Psoas muscle (tissue), 8 donors: ENCODE measurements around the gene OR10T2. TPM values are rescaled to one million over a fixed set of nuclear protein-coding genes. Genes with fewer than 3 reads are reported as not detected.
"Not testable (repeated sequence)": the region's sequence is repeated elsewhere in the genome, so short reads cannot be mapped to it uniquely, and the experiment has no call there.

Experiments
- ATAC-seq, 4 donors: fragments of 200-7000 bp; cut with Tn5 transposase; one replicate each; pipeline ENCODE4 v1.9.1; 2020; ENCODE audit warnings: moderate library complexity in 3 of 4, mild to moderate bottlenecking in 2 of 4
- DNase-seq, 2 donors: peaks; one replicate each; pipeline ENCODE4 v3.0.0-alpha.2; 2020
- H3K27ac ChIP-seq: fragments of 200-600 bp; one replicate; pipeline ENCODE4 v1.8.0; 2022
- H3K27me3 ChIP-seq, 3 donors: fragments of 200-600 bp in 1 of 3; one replicate each; pipeline versions ENCODE4 v1.6.1 to v1.8.0; 2013 to 2022; ENCODE audit warnings: low read length in 2 of 3, mild to moderate bottlenecking in 2 of 3, moderate library complexity in 1 of 3; ENCODE audit not compliant: insufficient read depth in 3 of 3
- H3K36me3 ChIP-seq, 2 donors: fragments of 200-600 bp in 1 of 2; one replicate each; pipeline versions ENCODE4 v1.6.1 to v1.8.0; 2013 to 2022; ENCODE audit warnings: low read depth in 1 of 2, mild to moderate bottlenecking in 1 of 2, moderate library complexity in 1 of 2; ENCODE audit not compliant: insufficient read depth in 1 of 2
- H3K4me1 ChIP-seq: fragments of 200-600 bp; one replicate; pipeline ENCODE4 v1.8.0; 2022
- H3K4me3 ChIP-seq: fragments of 200-600 bp; one replicate; pipeline ENCODE4 v1.8.0; 2022; ENCODE audit warnings: mild to moderate bottlenecking
- H3K9me3 ChIP-seq: fragments of 200-600 bp; one replicate; pipeline ENCODE4 v1.8.0; 2022
- CTCF ChIP-seq: fragments of 200-600 bp; IDR thresholded peaks from one replicate; pipeline ENCODE4 v1.8.0; 2022; ENCODE audit warnings: antibody characterized with exemption
- WGBS, 3 donors: extraction: QIAGEN DNeasy Blood & Tissue Kit; methylation state at CpG; one replicate each; pipeline versions ENCODE4 v1.1.6 to v1.1.7; 2013; 5-methylcytosine and 5-hydroxymethylcytosine counted together
- intact Hi-C, 2 donors: fragments of 100-400 bp; cut with DNase I; formaldehyde crosslinking; loops; one replicate each; pipeline versions ENCODE4 v1.11.0 to v1.14.2; 2022
- polyA plus RNA-seq, 3 donors: library from polyadenylated mRNA; stranded (reverse); fragments of 200-250 nt; gene quantifications; one replicate each; pipeline ENCODE4 v1.2.3, GENCODE V29; 2013
- total RNA-seq, 4 donors: library from RNA; stranded (reverse); fragmentation: NEBNext Ultra II Directional in 2 of 4; extraction: Animal tissue kit (Norgen Biotek cat#: 25700) in 2 of 4; gene quantifications; one replicate each; pipeline versions ENCODE4 v1.2.1 to v1.2.4, GENCODE V29; 2021 to 2023
- donor health status: healthy with polysubstance abuse.
- donor health status: DM: no; HTN: no; CAD: no; lungs with moderate emphysema.
- donor health status: Bipolar disorder and iron deficiency.
- donor health status: healthy.
- donor health status: DM: yes; HTN: yes; CAD: no.
- donor health status: DM: no; HTN: no; CAD: no.
- donor health status: DM: no; HTN: no; CAD: no.
- donor health status: DM: yes; HTN: yes; CAD: no.

OR10T2 gene
- total and polyA plus RNA-seq, 7 donors: not detected

DNA sequence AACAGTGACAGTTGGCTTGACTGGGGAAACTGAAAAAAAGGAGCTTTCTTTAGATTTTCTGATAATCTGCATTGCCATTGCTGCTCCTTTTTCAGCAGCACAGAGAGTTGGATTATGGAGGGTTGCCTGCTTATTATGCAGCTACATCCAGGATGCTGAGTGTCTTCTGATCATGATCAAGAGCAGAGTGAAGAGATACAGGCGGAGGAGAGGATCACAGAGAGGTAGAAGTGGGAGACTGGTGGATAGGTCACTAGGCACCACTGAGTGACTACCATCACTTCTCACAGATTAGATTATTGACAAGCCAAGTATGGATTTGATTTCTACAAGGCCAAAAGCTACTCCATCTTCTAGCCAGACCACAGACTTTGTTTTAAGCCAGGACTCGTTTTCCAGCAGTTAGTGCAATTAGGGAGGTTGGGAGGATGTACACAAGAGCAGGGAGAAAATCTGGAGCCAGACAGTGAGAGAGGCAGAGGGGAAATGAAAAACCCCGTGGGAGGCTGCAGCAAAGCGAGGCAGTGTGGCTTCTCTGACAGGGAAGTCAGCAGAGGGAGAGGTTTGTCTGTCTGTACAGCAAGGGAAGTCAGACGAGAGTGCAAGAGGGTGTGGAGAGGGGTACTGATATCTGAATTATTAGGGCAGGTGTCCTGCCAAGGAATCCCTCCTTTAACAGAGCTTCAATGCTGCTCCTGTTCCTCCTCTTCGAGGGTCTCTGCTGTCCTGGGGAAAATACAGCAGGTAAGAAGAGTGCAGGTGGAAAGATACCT lies 45.8 kb downstream of the OR10T2 start, which contains the start of gene CD1E:
CD1E (plus strand) TSS at position 592 of the 773 bp plus-strand sequence; CDS start at position 687, 95 bp downstream.
- intact Hi-C loops: no loop called here
- H3K36me3 ChIP-seq: no peaks in the 10 kb centered on the region
- no peaks in the 10 kb centered on the region for H3K9me3 ChIP-seq
- no peak for ATAC-seq
- H3K4me1 ChIP-seq: no peaks in the 10 kb centered on the region
- WGBS, 3 donors: 33 to 40% (median 39%) methylated on average over 6 of the region's 6 CpGs
- H3K27ac ChIP-seq: no peak within 1 kb of the TSS
- no peak for DNase-seq
- no peak within 1 kb of the TSS for H3K4me3 ChIP-seq
- no peak for TF ChIP-seq CTCF
- no peaks in the 10 kb centered on the region for H3K27me3 ChIP-seq

GRCh38 chr1:158348946-158349345 lies 50.3 kb downstream of the OR10T2 start:
- H3K4me3 ChIP-seq, ATAC-seq, H3K27me3 ChIP-seq, H3K27ac ChIP-seq, intact Hi-C loops, H3K36me3 ChIP-seq, H3K9me3 ChIP-seq, H3K4me1 ChIP-seq, DNase-seq: not testable (repeated sequence)
- WGBS, 3 donors: 92 to 97% (median 95%) methylated on average over 16 to 24 of the region's 24 CpGs

Other genes with a start within 250 kb of the OR10T2 start
- 1 to 10 TPM in 2 of 4 donors, under 1 TPM in 2; 0.59 to 1.6 (median 1.1) TPM for gene CD1D, start 218.6 kb downstream of the OR10T2 start, total RNA-seq
- gene CD1D, start 218.6 kb downstream of the OR10T2 start, polyA plus RNA-seq: 1 to 10 TPM in 2 of 3 donors, under 1 TPM in 1; 0.90 to 7.8 (median 1.2) TPM
- gene CD1A, start 145.0 kb downstream of the OR10T2 start, total RNA-seq: not detected
- gene CD1A, start 145.0 kb downstream of the OR10T2 start, polyA plus RNA-seq: not detected
- gene CD1C, start 109.5 kb downstream of the OR10T2 start, total RNA-seq: under 1 TPM in 2 of 4 donors, not detected in 2; 0.26 to 0.47 TPM
- under 1 TPM in 2 of 3 donors, not detected in 1; 0.06 to 0.09 TPM for gene CD1C, start 109.5 kb downstream of the OR10T2 start, polyA plus RNA-seq
- gene CD1B, start 67.9 kb downstream of the OR10T2 start, total RNA-seq: not detected
- gene CD1B, start 67.9 kb downstream of the OR10T2 start, polyA plus RNA-seq: under 1 TPM in 1 of 3 donors, not detected in 2; 0.03 TPM
- not detected for gene CD1E, start 45.6 kb downstream of the OR10T2 start, total RNA-seq
- under 1 TPM in 1 of 3 donors, not detected in 2; 0.08 TPM for gene CD1E, start 45.6 kb downstream of the OR10T2 start, polyA plus RNA-seq
- not detected for gene OR10K2, start 26.8 kb upstream of the OR10T2 start, total RNA-seq
- not detected for gene OR10K2, start 26.8 kb upstream of the OR10T2 start, polyA plus RNA-seq
- under 1 TPM in 1 of 4 donors, not detected in 3; 0.06 TPM for gene OR10K1, start 62.4 kb upstream of the OR10T2 start, total RNA-seq
- gene OR10K1, start 62.4 kb upstream of the OR10T2 start, polyA plus RNA-seq: not detected
- not detected for gene OR10R2, start 72.8 kb upstream of the OR10T2 start, total RNA-seq
- gene OR10R2, start 72.8 kb upstream of the OR10T2 start, polyA plus RNA-seq: not detected
- gene OR6Y1, start 154.9 kb upstream of the OR10T2 start, total RNA-seq: not detected
- gene OR6Y1, start 154.9 kb upstream of the OR10T2 start, polyA plus RNA-seq: not detected
- not detected for gene OR6P1, start 171.1 kb upstream of the OR10T2 start, total RNA-seq
- not detected for gene OR6P1, start 171.1 kb upstream of the OR10T2 start, polyA plus RNA-seq
- not detected for gene OR10X1, start 180.4 kb upstream of the OR10T2 start, total RNA-seq
- not detected for gene OR10X1, start 180.4 kb upstream of the OR10T2 start, polyA plus RNA-seq
- not detected for gene OR10Z1, start 205.8 kb upstream of the OR10T2 start, total RNA-seq
- not detected for gene OR10Z1, start 205.8 kb upstream of the OR10T2 start, polyA plus RNA-seq